Measurements from ENCODE around the gene POLG.
A peak's percentile ranks its signal among the peaks of the same experiment; 100 is the strongest.

DNA sequence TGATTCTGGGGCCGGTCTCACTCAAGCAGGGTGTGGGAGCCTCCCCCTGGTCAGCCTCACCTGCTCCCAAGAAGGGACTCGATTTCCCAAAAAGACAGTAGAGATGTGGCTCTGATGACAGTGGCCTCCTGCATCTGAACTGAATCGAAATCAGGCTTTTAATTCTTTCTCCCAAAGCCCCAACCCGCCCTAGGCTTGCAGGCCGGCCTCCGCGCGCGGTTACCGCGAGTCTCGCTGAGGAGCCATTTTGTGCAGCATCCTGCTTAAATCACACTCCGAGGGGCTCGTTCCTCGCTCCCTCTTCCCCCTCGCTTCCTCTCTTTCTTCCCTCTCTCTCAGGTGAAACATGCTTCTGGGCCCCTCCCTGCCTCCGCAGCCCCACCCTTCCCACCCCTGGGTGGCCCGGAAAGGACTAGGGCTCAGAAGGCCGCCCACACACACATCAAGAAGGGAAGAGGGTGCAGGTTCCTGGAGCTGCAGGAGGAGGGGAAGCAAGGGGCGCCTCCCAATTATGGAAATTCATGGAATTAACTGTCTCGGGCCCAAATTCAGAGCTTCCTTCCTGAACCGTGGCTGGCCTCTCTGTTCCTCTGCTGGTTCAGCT is 30.9 kb upstream of the POLG start:
- TF ChIP-seq CTCF (conservative IDR thresholded peaks at IDR 0.05; ENCODE audit: low read depth in 2 of 2) (no peak), EZH2 (IDR thresholded peaks at IDR 0.05; ENCODE audit: low read depth, unreplicated experiment) (peak; percentile 44), POLR2AphosphoS5 (IDR thresholded peaks at IDR 0.05; ENCODE audit: low read depth) (no peak), EZH2phosphoT487 (IDR thresholded peaks at IDR 0.05; ENCODE audit: unreplicated experiment) (no peak), JUNB (IDR thresholded peaks at IDR 0.05; ENCODE audit: unreplicated experiment) (no peak), REST (IDR thresholded peaks at IDR 0.05; ENCODE audit: unreplicated experiment) (no peak), CREB1 (CRISPR knock-in tag; IDR thresholded peaks at IDR 0.05; ENCODE audit: low read depth) (no peak), NANOG (IDR thresholded peaks at IDR 0.05; ENCODE audit: borderline replicate concordance) (no peak), ZNF114 (CRISPR knock-in tag; IDR thresholded peaks at IDR 0.05) (no peak), ZNF331 (CRISPR knock-in tag; IDR thresholded peaks at IDR 0.05; ENCODE audit: low read depth) (no peak), STAT1 (IDR thresholded peaks at IDR 0.05; ENCODE audit: unreplicated experiment) (no peak)
- TF ChIP-seq, protein P1, sequence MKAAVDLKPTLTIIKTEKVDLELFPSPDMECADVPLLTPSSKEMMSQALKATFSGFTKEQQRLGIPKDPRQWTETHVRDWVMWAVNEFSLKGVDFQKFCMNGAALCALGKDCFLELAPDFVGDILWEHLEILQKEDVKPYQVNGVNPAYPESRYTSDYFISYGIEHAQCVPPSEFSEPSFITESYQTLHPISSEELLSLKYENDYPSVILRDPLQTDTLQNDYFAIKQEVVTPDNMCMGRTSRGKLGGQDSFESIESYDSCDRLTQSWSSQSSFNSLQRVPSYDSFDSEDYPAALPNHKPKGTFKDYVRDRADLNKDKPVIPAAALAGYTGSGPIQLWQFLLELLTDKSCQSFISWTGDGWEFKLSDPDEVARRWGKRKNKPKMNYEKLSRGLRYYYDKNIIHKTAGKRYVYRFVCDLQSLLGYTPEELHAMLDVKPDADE (IDR thresholded peaks at IDR 0.05) = no peak

Measured in GM23338 (cell line).